Fibroblast of peridontal ligament (primary cell): ENCODE results near the gene ID1.
A peak's percentile ranks its signal among the peaks of the same experiment; 100 is the strongest.

ENCODE experiments used
- DNase-seq: peaks from one replicate; pipeline ENCODE4 v3.0.0-alpha.2; 2010; ENCODE audit errors: extremely low read depth

ID1 gene

GRCh38 chr20:31605031-31605901, at the start of gene ID1:
ID1 (plus strand) TSS chr20:31605289; CDS start chr20:31605388, 99 bp downstream.
- DNase-seq, result peak; percentile 92

- no peak for DNase-seq
Observed at GRCh38 chr20:31559704-31560093, 45.4 kb upstream of the ID1 start.

- peak; percentile 94 for DNase-seq
Observed at GRCh38 chr20:31560094-31560745, 44.9 kb upstream of the ID1 start.

- peak; percentile 98 for DNase-seq
Observed at GRCh38 chr20:31560746-31561598, 44.1 kb upstream of the ID1 start.

- no peak for DNase-seq
Observed at GRCh38 chr20:31562241-31562640, 42.8 kb upstream of the ID1 start.

- DNase-seq, result no peak
Observed at GRCh38 chr20:31564284-31564683, 40.8 kb upstream of the ID1 start.

- DNase-seq, result no peak
Observed at GRCh38 chr20:31565699-31566318, 39.3 kb upstream of the ID1 start.

GRCh38 chr20:31566319-31566657, 38.8 kb upstream of the ID1 start:
- DNase-seq, result no peak

- DNase-seq, result no peak
Observed at GRCh38 chr20:31566658-31567379, 38.3 kb upstream of the ID1 start.

GRCh38 chr20:31567380-31567720, 37.7 kb upstream of the ID1 start:
- no peak for DNase-seq

GRCh38 chr20:31568041-31568731, 36.9 kb upstream of the ID1 start:
- DNase-seq, result no peak

GRCh38 chr20:31568773-31569162, 36.3 kb upstream of the ID1 start:
- no peak for DNase-seq

GRCh38 chr20:31569163-31570020, 35.7 kb upstream of the ID1 start:
- peak; percentile 46 for DNase-seq

- no peak for DNase-seq
Observed at GRCh38 chr20:31570021-31570463, 35.0 kb upstream of the ID1 start.

GRCh38 chr20:31570735-31571617, 34.1 kb upstream of the ID1 start:
- no peak for DNase-seq

- no peak for DNase-seq
Observed at GRCh38 chr20:31572042-31572700, 32.9 kb upstream of the ID1 start.

- DNase-seq, result peak; percentile 98
Observed at GRCh38 chr20:31572701-31573554, 32.2 kb upstream of the ID1 start.
